CD4-positive, alpha-beta memory T cell (primary cell): Measurements from ENCODE around the gene NGRN. TPM values are rescaled to one million over a fixed set of nuclear protein-coding genes. Genes with fewer than 3 reads are reported as not detected.

Experiments used
- CTCF ChIA-PET: fragments of 350-600 bp; sonication (Branson Sonifier 250); formaldehyde crosslinking; loops from one replicate; lab custom pipeline; 2021; ENCODE audit warnings: inconsistent platforms; ENCODE audit not compliant: partially characterized antibody; lab: Charles Lee
- POLR2A ChIA-PET: fragments of 350-600 bp; sonication (Branson Sonifier 250); formaldehyde crosslinking; loops from one replicate; lab custom pipeline; 2021; ENCODE audit not compliant: partially characterized antibody; lab: Charles Lee
- DNase-seq, 5 donors: peaks; one replicate each; pipeline versions ENCODE4 v3.0.0 to v3.0.0-alpha.2; 2020 to 2022; ENCODE audit warnings: mixed read lengths in 1 of 5
- H3K27ac ChIP-seq: one replicate; pipeline ENCODE4 v1.7.0; 2013; ENCODE audit warnings: low read depth, low read length
- H3K27me3 ChIP-seq: 2 replicates; pipeline ENCODE4 v1.7.0; 2013; ENCODE audit warnings: mild to moderate bottlenecking, low read length, moderate library complexity; ENCODE audit not compliant: insufficient read depth
- H3K36me3 ChIP-seq: 2 replicates; pipeline ENCODE4 v1.7.0; 2013; ENCODE audit warnings: mild to moderate bottlenecking, low read length, moderate library complexity; ENCODE audit not compliant: insufficient read depth
- H3K4me1 ChIP-seq: 2 replicates; pipeline ENCODE4 v1.7.0; 2013; ENCODE audit warnings: mild to moderate bottlenecking, low read length, moderate library complexity; ENCODE audit not compliant: insufficient read depth
- H3K4me3 ChIP-seq, 2 donors: one replicate each; pipeline ENCODE4 v1.7.0; 2013; ENCODE audit warnings: low read length in 2 of 2, mild to moderate bottlenecking in 1 of 2
- H3K9me3 ChIP-seq, 2 donors: one replicate each; pipeline ENCODE4 v1.7.0; 2013; ENCODE audit warnings: low read length in 2 of 2, control low read depth in 1 of 2; ENCODE audit not compliant: control insufficient read depth in 1 of 2
- H3K27ac Mint-ChIP-seq, 7 donors: one replicate each; pipeline ENCODE4 v1.8.0; 2020 to 2021; ENCODE audit warnings: mixed read lengths in 7 of 7, mild to moderate bottlenecking in 6 of 7, inconsistent platforms in 3 of 7, moderate library complexity in 3 of 7
- H3K27me3 Mint-ChIP-seq, 2 donors: one replicate each; pipeline ENCODE4 v1.8.0; 2020 to 2021; ENCODE audit warnings: mixed read lengths in 2 of 2
- H3K36me3 Mint-ChIP-seq, 2 donors: one replicate each; pipeline ENCODE4 v1.8.0; 2020 to 2021; ENCODE audit warnings: mixed read lengths in 2 of 2, inconsistent platforms in 1 of 2, mild to moderate bottlenecking in 1 of 2
- H3K4me1 Mint-ChIP-seq, 4 donors: one replicate each; pipeline ENCODE4 v1.8.0; 2020 to 2021; ENCODE audit warnings: mixed read lengths in 4 of 4, mild to moderate bottlenecking in 1 of 4
- H3K4me3 Mint-ChIP-seq, 8 donors: one replicate each; pipeline ENCODE4 v1.8.0; 2020 to 2021; ENCODE audit warnings: mixed read lengths in 8 of 8, mild to moderate bottlenecking in 7 of 8, moderate library complexity in 6 of 8, inconsistent platforms in 3 of 8
- H3K9me3 Mint-ChIP-seq, 8 donors: one replicate each; pipeline ENCODE4 v1.8.0; 2020 to 2021; ENCODE audit warnings: mixed read lengths in 8 of 8, mild to moderate bottlenecking in 5 of 8, inconsistent platforms in 3 of 8, moderate library complexity in 1 of 8
- intact Hi-C: fragments of 100-400 bp; cut with micrococcal nuclease; formaldehyde crosslinking; loops from one replicate; pipeline ENCODE4 v1.15.1; 2023
- polyA plus RNA-seq, 2 donors: library from polyadenylated mRNA; unstranded; fragments of 300-500 nt; fragmentation: Illumina TruSeq; gene quantifications; one replicate each; pipeline ENCODE4 v1.2.3, GENCODE V29; 2021
- total RNA-seq, 2 experiments: library from RNA; stranded (reverse); gene quantifications; one replicate each; pipeline ENCODE4 v1.2.3, GENCODE V29; 2021

NGRN gene
- total RNA-seq (10 to 100 TPM; 53.7 to 59.2 TPM), polyA plus RNA-seq (10 to 100 TPM; 42.6 to 45.1 TPM)

GRCh38 chr15:90265271-90266060 is at the start of gene NGRN:
NGRN (plus strand) TSS chr15:90265672; CDS start chr15:90265713, 41 bp downstream.
- H3K9me3 ChIP-seq, result no peaks in the 10 kb centered on the region
- Mint-ChIP-seq H3K4me3 (peak within 1 kb of the TSS; percentile 93 to 99 (median 98)), H3K36me3 (peaks cover 18 to 41% of the 10 kb centered on the region in 2 donors), H3K4me1 (peaks cover 26 to 62% (median 42%) of the 10 kb centered on the region in 4 donors), H3K27ac (peak within 1 kb of the TSS; percentile 98 to 100 (median 99)), H3K27me3 (no peaks in the 10 kb centered on the region), H3K9me3 (no peaks in the 10 kb centered on the region)
- DNase-seq, result peak; percentile 92 to 95 (median 94)
- H3K36me3 ChIP-seq, result peaks cover 11% of the 10 kb centered on the region
- peaks cover 44% of the 10 kb centered on the region for H3K4me1 ChIP-seq
- H3K27me3 ChIP-seq, result no peaks in the 10 kb centered on the region
- H3K4me3 ChIP-seq, result peak within 1 kb of the TSS; percentile 66 to 97
- intact Hi-C loops, result loop anchor here (1.0 kb wide), 3 partner anchors 21 to 64 kb away; partner anchors contain the start of genes GDPGP1 and SEMA4B
- ChIA-PET CTCF (interaction anchor here (0.7 to 2.0 kb wide), 3 partner anchors 32 to 669 kb away, joined by 3 to 8 read pairs (median 3); partner anchors contain the start of genes CIB1, GDPGP1 and UNC45A), POLR2A (interaction anchor here (0.6 to 4.5 kb wide), 23 partner anchors 8 to 670 kb away, joined by 3 to 150 read pairs (median 4); partner anchors contain the start of genes AP3S2, BLM, CIB1 and GDPGP1)
- peak within 1 kb of the TSS; percentile 95 for H3K27ac ChIP-seq

- intact Hi-C loops, result no loop called here
- Mint-ChIP-seq H3K36me3 (peaks cover 0 to 9% of the 10 kb centered on the region in 2 donors), H3K4me3 (no peak overlapping the region), H3K27me3 (no peaks in the 10 kb centered on the region), H3K9me3 (no peaks in the 10 kb centered on the region), H3K4me1 (peaks cover 9 to 23% (median 11%) of the 10 kb centered on the region in 4 donors), H3K27ac (peak overlapping the region in 2 of 7 donors; percentile 30 to 73)
- Histone ChIP-seq H3K4me1 (no peaks in the 10 kb centered on the region), H3K36me3 (no peaks in the 10 kb centered on the region), H3K27me3 (no peaks in the 10 kb centered on the region), H3K4me3 (no peak overlapping the region), H3K9me3 (no peaks in the 10 kb centered on the region), H3K27ac (no peak overlapping the region)
- ChIA-PET CTCF (interaction anchor here (0.6 to 3.3 kb wide), 7 partner anchors 11 to 472 kb away, joined by 3 to 14 read pairs (median 4); partner anchors contain the start of genes CIB1, GDPGP1 and SEMA4B), POLR2A (interaction anchor here (0.8 kb wide), 1 partner anchor 16 kb away, joined by 3 read pairs; the partner anchor contains the start of gene CIB1)
- no peak for DNase-seq
Measured at GRCh38 chr15:90217671-90218394, 47.6 kb upstream of the NGRN start.

- CTCF ChIA-PET, result interaction anchor here (0.7 to 3.8 kb wide), 10 partner anchors 11 to 148 kb away, joined by 3 to 15 read pairs (median 4); partner anchors contain the start of genes CIB1, GDPGP1 and SEMA4B
- no peak overlapping the region for H3K27ac Mint-ChIP-seq
- peak in 4 of 5 donors; percentile 33 to 50 (median 43) for DNase-seq
Measured at GRCh38 chr15:90219421-90220141, 45.9 kb upstream of the NGRN start.

GRCh38 chr15:90221246-90221900 is 44.1 kb upstream of the NGRN start:
- intact Hi-C loops, result loop anchor here (1.0 kb wide), 1 partner anchor 10 kb away; no protein-coding TSS in a partner anchor
- H3K4me3 Mint-ChIP-seq, result no peak overlapping the region
- no peaks in the 10 kb centered on the region for H3K27me3 Mint-ChIP-seq
- H3K36me3 ChIP-seq, result peaks cover 16% of the 10 kb centered on the region
- no peak overlapping the region for H3K27ac Mint-ChIP-seq
- H3K9me3 Mint-ChIP-seq, result no peaks in the 10 kb centered on the region
- no peaks in the 10 kb centered on the region for H3K4me1 ChIP-seq
- ChIA-PET POLR2A (interaction anchor here (0.9 to 2.6 kb wide), 3 partner anchors 10 to 20 kb away, joined by 3 to 10 read pairs (median 4); partner anchors contain the start of genes CIB1 and GDPGP1), CTCF (interaction anchor here (0.8 to 3.8 kb wide), 17 partner anchors 11 to 98 kb away, joined by 3 to 22 read pairs (median 4); partner anchors contain the start of genes CIB1, GDPGP1, SEMA4B and TTLL13)
- peaks cover 6 to 13% (median 8%) of the 10 kb centered on the region in 4 donors for H3K4me1 Mint-ChIP-seq
- no peaks in the 10 kb centered on the region for H3K27me3 ChIP-seq
- H3K36me3 Mint-ChIP-seq, result peaks cover 8 to 21% of the 10 kb centered on the region in 2 donors
- H3K9me3 ChIP-seq, result no peaks in the 10 kb centered on the region
- H3K27ac ChIP-seq, result no peak overlapping the region
- DNase-seq, result no peak
- no peak overlapping the region for H3K4me3 ChIP-seq

More at GRCh38 chr15:90219421-90220141, 45.9 kb upstream of the NGRN start:
- H3K4me3 Mint-ChIP-seq, result no peak overlapping the region
- H3K27me3 Mint-ChIP-seq, result no peaks in the 10 kb centered on the region
- Histone ChIP-seq H3K9me3 (no peaks in the 10 kb centered on the region), H3K27me3 (no peaks in the 10 kb centered on the region), H3K27ac (no peak overlapping the region), H3K4me1 (no peaks in the 10 kb centered on the region), H3K36me3 (peaks cover 8% of the 10 kb centered on the region), H3K4me3 (no peak overlapping the region)
- peaks cover 9 to 13% (median 11%) of the 10 kb centered on the region in 4 donors for H3K4me1 Mint-ChIP-seq
- peaks cover 4 to 17% of the 10 kb centered on the region in 2 donors for H3K36me3 Mint-ChIP-seq
- no peaks in the 10 kb centered on the region for H3K9me3 Mint-ChIP-seq
- POLR2A ChIA-PET, result interaction anchor here (1.1 to 1.5 kb wide), 2 partner anchors 12 to 14 kb away, joined by 3 to 6 read pairs; partner anchors contain the start of genes CIB1 and GDPGP1
- intact Hi-C loops, result no loop called here

- no peak overlapping the region for H3K27ac ChIP-seq
- no peak overlapping the region for H3K4me3 ChIP-seq
- no peaks in the 10 kb centered on the region for H3K27me3 ChIP-seq
- no peaks in the 10 kb centered on the region for H3K27me3 Mint-ChIP-seq
- no peak overlapping the region for H3K4me3 Mint-ChIP-seq
- no peaks in the 10 kb centered on the region for H3K9me3 Mint-ChIP-seq
- H3K36me3 Mint-ChIP-seq, result peaks cover 8 to 21% of the 10 kb centered on the region in 2 donors
- peaks cover 6 to 13% (median 8%) of the 10 kb centered on the region in 4 donors for H3K4me1 Mint-ChIP-seq
- CTCF ChIA-PET, result interaction anchor here (0.7 to 3.8 kb wide), 6 partner anchors 10 to 79 kb away, joined by 3 to 22 read pairs (median 5); partner anchors contain the start of genes CIB1, GDPGP1, SEMA4B and TTLL13
- H3K4me1 ChIP-seq, result no peaks in the 10 kb centered on the region
- no peak for DNase-seq
- no peaks in the 10 kb centered on the region for H3K9me3 ChIP-seq
- H3K36me3 ChIP-seq, result peaks cover 17% of the 10 kb centered on the region
- intact Hi-C loops, result no loop called here
- POLR2A ChIA-PET, result interaction anchor here (2.6 kb wide), 1 partner anchor 11 kb away, joined by 10 read pairs; the partner anchor contains the start of genes CIB1 and GDPGP1
- no peak overlapping the region for H3K27ac Mint-ChIP-seq
Measured at GRCh38 chr15:90222547-90222946, 42.9 kb upstream of the NGRN start.
